Gastrocnemius medialis (tissue), 4 donors: ENCODE results near the gene TNFRSF6B. TPM values are rescaled to one million over a fixed set of nuclear protein-coding genes. Genes with fewer than 3 reads are reported as not detected.
A peak's percentile ranks its signal among the peaks of the same experiment; 100 is the strongest.

ENCODE experiments used
- ATAC-seq, 2 donors: fragments of 150-250 bp; one replicate each; pipeline ENCODE4 v1.9.1; 2016
- DNase-seq, 2 donors: peaks; one replicate each; pipeline ENCODE4 v3.0.0-alpha.2; 2019
- H3K27ac ChIP-seq, 4 donors: fragments of 200-600 bp; sonication (generic); 1 replicate in 1 of 4; 2 replicates in 3 of 4; pipeline ENCODE4 v1.5.1; 2016 to 2018; ENCODE audit warnings: mild to moderate bottlenecking in 2 of 4, moderate library complexity in 1 of 4
- H3K27me3 ChIP-seq, 3 donors: fragments of 200-600 bp; sonication (generic) in 2 of 3; 1 replicate in 1 of 3; 2 replicates in 2 of 3; pipeline versions ENCODE4 v1.5.1 to v1.6.0; 2016 to 2019; ENCODE audit warnings: mild to moderate bottlenecking in 1 of 3, moderate library complexity in 1 of 3
- H3K36me3 ChIP-seq, 2 donors: fragments of 200-600 bp; sonication (generic) in 1 of 2; one replicate each; pipeline ENCODE4 v1.5.1; 2017 to 2018
- H3K4me1 ChIP-seq, 2 donors: fragments of 200-600 bp; sonication (generic) in 1 of 2; one replicate each; pipeline ENCODE4 v1.5.1; 2016 to 2017; ENCODE audit warnings: mild to moderate bottlenecking in 2 of 2
- H3K4me3 ChIP-seq, 4 donors: fragments of 200-600 bp; sonication (generic) in 3 of 4; 1 replicate in 1 of 4; 2 replicates in 3 of 4; pipeline ENCODE4 v1.5.1; 2016 to 2019; ENCODE audit warnings: mild to moderate bottlenecking in 2 of 4
- H3K9me3 ChIP-seq, 3 donors: fragments of 200-600 bp; sonication (generic) in 2 of 3; 1 replicate in 1 of 3; 2 replicates in 2 of 3; pipeline ENCODE4 v1.5.1; 2016 to 2019
- POLR2A ChIP-seq, 2 donors: fragments of 450-650 bp; IDR thresholded peaks; one replicate each; pipeline ENCODE4 v1.6.1; 2017; ENCODE audit warnings: antibody characterized with exemption in 2 of 2, mild to moderate bottlenecking in 2 of 2, moderate library complexity in 2 of 2
- in situ Hi-C, 4 donors: fragments of 200-750 bp; cut with MboI; loops; one replicate each; pipeline versions ENCODE4 v1.15.0 to v1.8.0; 2017; ENCODE audit warnings: low sequenced_read_pairs in 4 of 4
- intact Hi-C: fragments of 100-400 bp; cut with DNase I; formaldehyde crosslinking; loops from one replicate; pipeline ENCODE4 v1.15.1; 2023; ENCODE audit warnings: low total_unique reads
- total RNA-seq, 4 donors: library from RNA; depleted of rRNA; stranded (reverse); fragments of >200 nt; gene quantifications; one replicate each; pipeline versions ENCODE4 v1.1.0 to v1.2.3, GENCODE V29; 2016
- TF ChIP-seq, protein P1 (sequence below), 5 experiments: fragments of 450-650 bp in 3 of 5; fragments of 200-600 bp in 2 of 5; sonication (generic) in 2 of 5; IDR thresholded peaks in 4 of 5; conservative IDR thresholded peaks in 1 of 5; 1 replicate in 4 of 5; 2 replicates in 1 of 5; pipeline ENCODE4 v1.5.1; 2016 to 2019; ENCODE audit warnings: antibody characterized with exemption in 5 of 5, mild to moderate bottlenecking in 3 of 5, moderate library complexity in 3 of 5

Gene TNFRSF6B
- total RNA-seq, 4 donors from 2014 or later = 1.2 to 4.8 (median 3.1) TPM

DNA sequence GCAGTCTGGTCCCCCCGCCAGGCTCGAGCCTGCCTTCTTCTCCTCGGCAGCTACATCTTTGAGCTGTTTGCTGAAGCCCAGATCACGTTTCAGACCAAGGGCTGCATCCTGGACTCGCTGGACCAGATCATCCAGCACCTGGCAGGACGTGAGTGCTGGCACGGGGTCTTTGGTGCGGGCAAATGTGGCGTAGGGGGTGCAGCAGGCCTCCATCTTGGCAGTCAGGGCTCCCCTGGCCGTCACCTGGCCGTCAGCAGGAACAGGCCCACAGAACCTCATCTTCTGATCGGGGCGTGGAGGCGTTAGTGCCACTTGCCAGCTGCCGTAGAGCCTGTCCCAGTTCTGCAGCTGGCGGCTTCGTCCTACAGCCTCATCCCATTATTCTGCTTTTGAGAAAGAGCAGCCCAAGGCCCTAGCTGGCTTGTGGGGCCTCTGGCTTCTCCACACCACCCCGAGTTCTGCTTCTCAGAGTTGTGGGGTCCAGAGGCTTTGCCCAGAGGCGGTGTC lies 16.6 kb upstream of the TNFRSF6B start:
- intact Hi-C loops = no loop called here
- no peaks in the 10 kb centered on the region for H3K9me3 ChIP-seq
- H3K27me3 ChIP-seq = no peaks in the 10 kb centered on the region
- in situ Hi-C loops = no loop called here
- H3K27ac ChIP-seq = no peak overlapping the region
- H3K4me1 ChIP-seq = peaks cover 0 to 8% of the 10 kb centered on the region in 2 donors
- no peak overlapping the region for H3K4me3 ChIP-seq
- H3K36me3 ChIP-seq = peaks cover 0 to 40% of the 10 kb centered on the region in 2 donors
- no peak for TF ChIP-seq POLR2A (IDR thresholded peaks at IDR 0.05)
- TF ChIP-seq, protein P1, sequence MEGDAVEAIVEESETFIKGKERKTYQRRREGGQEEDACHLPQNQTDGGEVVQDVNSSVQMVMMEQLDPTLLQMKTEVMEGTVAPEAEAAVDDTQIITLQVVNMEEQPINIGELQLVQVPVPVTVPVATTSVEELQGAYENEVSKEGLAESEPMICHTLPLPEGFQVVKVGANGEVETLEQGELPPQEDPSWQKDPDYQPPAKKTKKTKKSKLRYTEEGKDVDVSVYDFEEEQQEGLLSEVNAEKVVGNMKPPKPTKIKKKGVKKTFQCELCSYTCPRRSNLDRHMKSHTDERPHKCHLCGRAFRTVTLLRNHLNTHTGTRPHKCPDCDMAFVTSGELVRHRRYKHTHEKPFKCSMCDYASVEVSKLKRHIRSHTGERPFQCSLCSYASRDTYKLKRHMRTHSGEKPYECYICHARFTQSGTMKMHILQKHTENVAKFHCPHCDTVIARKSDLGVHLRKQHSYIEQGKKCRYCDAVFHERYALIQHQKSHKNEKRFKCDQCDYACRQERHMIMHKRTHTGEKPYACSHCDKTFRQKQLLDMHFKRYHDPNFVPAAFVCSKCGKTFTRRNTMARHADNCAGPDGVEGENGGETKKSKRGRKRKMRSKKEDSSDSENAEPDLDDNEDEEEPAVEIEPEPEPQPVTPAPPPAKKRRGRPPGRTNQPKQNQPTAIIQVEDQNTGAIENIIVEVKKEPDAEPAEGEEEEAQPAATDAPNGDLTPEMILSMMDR (IDR thresholded peaks at IDR 0.05 in 4 of 5, conservative IDR thresholded peaks at IDR 0.05 in 1 of 5) = no peak
- ATAC-seq (no peak), DNase-seq (no peak)

- in situ Hi-C loops = no loop called here
- no peak for ATAC-seq
- peaks cover 0 to 8% of the 10 kb centered on the region in 2 donors for H3K4me1 ChIP-seq
- no peak overlapping the region for H3K4me3 ChIP-seq
- no peaks in the 10 kb centered on the region for H3K27me3 ChIP-seq
- intact Hi-C loops = no loop called here
- H3K36me3 ChIP-seq = peaks cover 0 to 34% of the 10 kb centered on the region in 2 donors
- no peak for DNase-seq
- H3K27ac ChIP-seq = no peak overlapping the region
- no peaks in the 10 kb centered on the region for H3K9me3 ChIP-seq
- no peak for TF ChIP-seq POLR2A (IDR thresholded peaks at IDR 0.05)
- TF ChIP-seq, protein P1 (IDR thresholded peaks at IDR 0.05 in 4 of 5, conservative IDR thresholded peaks at IDR 0.05 in 1 of 5) = no peak
Measured at GRCh38 chr20:63680427-63680826, 16.0 kb upstream of the TNFRSF6B start.

- H3K36me3 ChIP-seq = peaks cover 0 to 28% of the 10 kb centered on the region in 2 donors
- H3K4me1 ChIP-seq = peaks cover under 1 to 10% of the 10 kb centered on the region in 2 donors
- no peak overlapping the region for H3K4me3 ChIP-seq
- no peaks in the 10 kb centered on the region for H3K27me3 ChIP-seq
- no peak for DNase-seq
- H3K9me3 ChIP-seq = no peaks in the 10 kb centered on the region
- TF ChIP-seq, protein P1 (IDR thresholded peaks at IDR 0.05 in 4 of 5, conservative IDR thresholded peaks at IDR 0.05 in 1 of 5) = no peak
- TF ChIP-seq POLR2A (IDR thresholded peaks at IDR 0.05) = no peak
- no peak for ATAC-seq
- in situ Hi-C loops = no loop called here
- intact Hi-C loops = no loop called here
- H3K27ac ChIP-seq = peak overlapping the region in 3 of 4 donors; percentile 59 to 75 (median 61)
Measured at GRCh38 chr20:63680857-63681608, 15.4 kb upstream of the TNFRSF6B start.

DNA sequence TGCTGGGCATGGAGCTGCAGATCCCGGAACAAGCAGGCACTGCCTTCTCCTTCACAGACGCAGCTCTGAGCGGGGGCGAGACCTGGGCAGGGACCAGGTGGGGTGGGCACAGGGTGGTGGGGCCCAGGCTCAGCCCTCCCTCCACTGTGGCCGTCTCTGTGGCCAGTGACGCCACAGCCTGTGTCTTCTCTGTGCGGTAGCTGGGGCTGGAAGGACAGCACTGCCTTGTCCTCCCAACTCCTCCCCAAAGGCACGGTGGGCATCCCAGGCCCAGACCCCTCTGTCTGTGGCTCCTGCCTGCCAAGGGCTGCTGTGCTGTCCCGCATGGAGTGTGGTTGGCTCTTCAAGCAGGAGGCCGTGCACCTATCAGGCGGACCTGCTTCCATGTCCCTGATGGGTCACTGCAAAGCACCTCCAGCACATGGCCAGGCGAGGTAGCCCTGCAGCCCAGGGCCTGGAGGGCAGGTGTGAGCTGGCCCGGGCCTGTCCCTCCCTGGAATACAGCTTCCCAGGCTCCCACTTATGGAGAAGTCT lies 14.8 kb upstream of the TNFRSF6B start:
- Histone ChIP-seq H3K27ac (peak overlapping the region; percentile 59 to 75 (median 64)), H3K9me3 (no peaks in the 10 kb centered on the region), H3K36me3 (peaks cover 0 to 22% of the 10 kb centered on the region in 2 donors), H3K4me3 (no peak overlapping the region), H3K4me1 (peaks cover 7 to 15% of the 10 kb centered on the region in 2 donors), H3K27me3 (no peaks in the 10 kb centered on the region)
- ATAC-seq (no peak), DNase-seq (no peak)
- in situ Hi-C loops (no loop called here), intact Hi-C loops (no loop called here)
- TF ChIP-seq POLR2A (IDR thresholded peaks at IDR 0.05) = no peak
- TF ChIP-seq, protein P1 (IDR thresholded peaks at IDR 0.05 in 4 of 5, conservative IDR thresholded peaks at IDR 0.05 in 1 of 5) = no peak
